Cardiac fibroblast (primary cell): ENCODE data around the gene CYSRT1.

ENCODE experiments used
- DNase-seq, 2 donors: peaks; one replicate each; pipeline versions ENCODE4 v3.0.0 to v3.0.0-alpha.2; 2010; ENCODE audit warnings: low read depth in 2 of 2
- H3K4me3 ChIP-seq, 2 donors: replicated peaks in 1 of 2; 1 replicate in 1 of 2; 2 replicates in 1 of 2; pipeline ENCODE4 v1.5.1; 2011; ENCODE audit warnings: low read depth in 2 of 2, low read length in 2 of 2, mild to moderate bottlenecking in 2 of 2, moderate library complexity in 1 of 2
- TF ChIP-seq, protein P1 (sequence below): IDR thresholded peaks from one replicate; pipeline ENCODE4 v1.5.1; 2011; ENCODE audit warnings: low read depth, mild to moderate bottlenecking, low read length, inconsistent platforms

The CYSRT1 gene

GRCh38 chr9:137221506-137222111 lies 3.4 kb upstream of the CYSRT1 start:
- DNase-seq, result no peak
- no peak overlapping the region for H3K4me3 ChIP-seq
- TF ChIP-seq, protein P1, sequence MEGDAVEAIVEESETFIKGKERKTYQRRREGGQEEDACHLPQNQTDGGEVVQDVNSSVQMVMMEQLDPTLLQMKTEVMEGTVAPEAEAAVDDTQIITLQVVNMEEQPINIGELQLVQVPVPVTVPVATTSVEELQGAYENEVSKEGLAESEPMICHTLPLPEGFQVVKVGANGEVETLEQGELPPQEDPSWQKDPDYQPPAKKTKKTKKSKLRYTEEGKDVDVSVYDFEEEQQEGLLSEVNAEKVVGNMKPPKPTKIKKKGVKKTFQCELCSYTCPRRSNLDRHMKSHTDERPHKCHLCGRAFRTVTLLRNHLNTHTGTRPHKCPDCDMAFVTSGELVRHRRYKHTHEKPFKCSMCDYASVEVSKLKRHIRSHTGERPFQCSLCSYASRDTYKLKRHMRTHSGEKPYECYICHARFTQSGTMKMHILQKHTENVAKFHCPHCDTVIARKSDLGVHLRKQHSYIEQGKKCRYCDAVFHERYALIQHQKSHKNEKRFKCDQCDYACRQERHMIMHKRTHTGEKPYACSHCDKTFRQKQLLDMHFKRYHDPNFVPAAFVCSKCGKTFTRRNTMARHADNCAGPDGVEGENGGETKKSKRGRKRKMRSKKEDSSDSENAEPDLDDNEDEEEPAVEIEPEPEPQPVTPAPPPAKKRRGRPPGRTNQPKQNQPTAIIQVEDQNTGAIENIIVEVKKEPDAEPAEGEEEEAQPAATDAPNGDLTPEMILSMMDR, result no peak

DNA sequence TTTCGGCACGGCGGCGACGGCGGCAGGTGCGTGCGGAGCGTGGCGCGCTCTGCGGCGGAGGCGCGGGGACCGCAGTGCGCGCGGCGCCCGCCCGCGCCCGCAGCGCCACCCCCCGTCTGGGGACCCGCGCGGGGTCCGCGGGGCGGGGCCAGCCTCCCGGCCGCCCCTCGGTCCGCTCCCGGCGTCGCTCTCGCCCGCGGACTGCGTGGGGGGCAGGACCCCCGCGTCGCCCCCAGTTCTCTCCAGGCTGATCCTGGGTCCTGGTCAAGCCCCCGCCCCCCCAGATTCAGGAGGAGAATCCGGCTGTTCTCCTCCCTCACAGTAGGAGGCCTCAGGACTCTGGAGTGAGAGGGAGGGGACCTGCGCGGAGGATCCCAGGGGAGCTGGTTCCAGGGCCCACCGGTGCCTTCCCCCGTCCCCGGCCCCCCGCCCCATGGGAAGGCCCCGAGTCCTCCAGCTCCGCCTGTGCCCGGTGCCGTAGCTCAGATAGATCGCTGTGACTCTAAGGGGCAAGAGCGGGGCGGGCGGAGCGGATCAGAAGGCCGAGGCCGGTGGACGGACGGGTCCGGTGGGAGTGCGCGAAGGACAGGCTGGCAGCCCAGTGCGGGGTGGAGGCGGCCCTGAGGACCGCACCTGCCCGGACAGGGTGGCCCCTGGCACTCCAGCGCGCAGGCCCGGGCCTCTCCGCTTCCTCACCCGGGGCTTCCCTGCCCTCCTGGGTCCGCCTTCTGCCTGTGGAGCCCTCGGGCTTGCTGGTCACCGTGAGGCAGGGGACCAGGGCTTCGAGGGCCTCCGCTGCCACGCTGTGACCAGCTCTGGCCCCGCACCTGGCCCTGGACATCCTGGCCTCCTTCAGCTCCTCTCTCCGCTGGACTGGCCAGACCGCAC lies 2.5 kb upstream of the CYSRT1 start, which contains the start of gene RNF208:
Gene RNF208 (minus strand): TSS at position 51 of the 888 bp plus-strand sequence. CDS start 1,028 bp downstream, outside the sequence.
- no peak for DNase-seq
- TF ChIP-seq, protein P1, result no peak

DNA sequence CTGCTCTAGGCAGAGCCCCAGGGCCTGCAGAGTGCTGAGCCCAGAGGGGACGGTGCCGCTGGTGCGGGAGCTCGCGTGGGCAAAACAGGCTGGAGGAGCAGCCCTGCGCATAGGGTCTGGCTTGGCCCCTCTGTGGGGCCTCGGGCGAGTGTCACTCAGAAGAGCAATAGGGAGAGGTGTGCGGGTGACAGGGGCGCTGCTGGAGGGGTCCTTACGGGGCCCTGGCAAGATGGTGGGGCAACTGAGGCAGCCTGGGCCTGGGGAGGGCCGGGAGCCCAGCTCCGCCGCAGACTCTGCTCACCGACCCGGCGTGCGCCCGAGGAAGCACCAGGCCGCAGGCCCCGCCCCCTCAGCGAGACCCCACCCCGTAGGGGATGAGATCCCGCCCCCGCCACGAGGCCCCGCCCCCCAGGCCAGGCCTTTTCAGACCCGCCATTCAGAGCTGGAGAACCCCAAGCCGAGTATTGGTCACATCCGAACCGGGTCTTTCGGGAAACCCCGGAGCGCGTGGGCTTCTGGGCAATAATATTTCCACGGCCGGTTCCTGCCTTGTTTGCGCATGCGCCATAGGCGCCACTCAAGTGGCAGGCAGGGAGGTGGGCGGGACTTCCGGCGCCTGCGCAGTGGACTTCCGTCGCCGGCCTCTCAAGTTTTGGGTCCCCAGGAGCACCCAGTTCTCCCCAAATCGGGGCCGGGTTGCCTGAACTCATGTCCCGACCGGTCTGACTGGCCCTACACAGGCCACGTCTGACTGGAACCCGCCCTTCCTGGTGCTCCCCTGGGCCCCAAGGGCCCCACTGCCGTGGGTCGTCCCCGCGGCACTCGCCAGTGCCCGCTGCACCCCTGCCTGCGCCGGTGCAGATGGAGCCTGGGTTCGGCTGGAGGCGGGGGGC lies 1.6 kb upstream of the CYSRT1 start:
- peak; percentile 99 for DNase-seq
- TF ChIP-seq, protein P1, result no peak
- peak overlapping the region; percentile 70 to 83 for H3K4me3 ChIP-seq

More for the DNA sequence above, 2.5 kb upstream of the CYSRT1 start, which contains the start of gene RNF208:
- peak within 1 kb of the TSS; percentile 37 to 48 for H3K4me3 ChIP-seq

DNA sequence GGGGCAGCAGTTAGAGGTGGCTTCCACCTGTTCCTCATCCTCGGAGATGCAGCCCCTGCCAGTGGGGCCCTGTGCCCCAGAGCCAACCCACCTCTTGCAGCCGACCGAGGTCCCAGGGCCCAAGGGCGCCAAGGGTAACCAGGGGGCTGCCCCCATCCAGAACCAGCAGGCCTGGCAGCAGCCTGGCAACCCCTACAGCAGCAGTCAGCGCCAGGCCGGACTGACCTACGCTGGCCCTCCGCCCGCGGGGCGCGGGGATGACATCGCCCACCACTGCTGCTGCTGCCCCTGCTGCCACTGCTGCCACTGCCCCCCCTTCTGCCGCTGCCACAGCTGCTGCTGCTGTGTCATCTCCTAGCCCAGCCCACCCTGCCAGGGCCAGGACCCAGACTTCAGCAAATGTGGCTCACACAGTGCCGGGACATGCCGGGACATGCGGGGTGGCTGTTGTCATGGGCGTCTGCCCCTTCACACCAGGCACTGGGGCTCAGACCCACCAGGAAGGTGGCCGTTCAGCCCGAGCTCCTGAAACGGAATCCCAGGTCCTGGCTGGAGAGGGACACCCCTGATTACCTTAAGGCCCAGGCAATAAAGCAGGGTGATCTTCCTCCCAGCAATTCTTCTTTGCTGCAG lies 841 bp downstream of the CYSRT1 start:
- H3K4me3 ChIP-seq, result no peak overlapping the region
- TF ChIP-seq, protein P1, result no peak
- DNase-seq, result no peak

DNA sequence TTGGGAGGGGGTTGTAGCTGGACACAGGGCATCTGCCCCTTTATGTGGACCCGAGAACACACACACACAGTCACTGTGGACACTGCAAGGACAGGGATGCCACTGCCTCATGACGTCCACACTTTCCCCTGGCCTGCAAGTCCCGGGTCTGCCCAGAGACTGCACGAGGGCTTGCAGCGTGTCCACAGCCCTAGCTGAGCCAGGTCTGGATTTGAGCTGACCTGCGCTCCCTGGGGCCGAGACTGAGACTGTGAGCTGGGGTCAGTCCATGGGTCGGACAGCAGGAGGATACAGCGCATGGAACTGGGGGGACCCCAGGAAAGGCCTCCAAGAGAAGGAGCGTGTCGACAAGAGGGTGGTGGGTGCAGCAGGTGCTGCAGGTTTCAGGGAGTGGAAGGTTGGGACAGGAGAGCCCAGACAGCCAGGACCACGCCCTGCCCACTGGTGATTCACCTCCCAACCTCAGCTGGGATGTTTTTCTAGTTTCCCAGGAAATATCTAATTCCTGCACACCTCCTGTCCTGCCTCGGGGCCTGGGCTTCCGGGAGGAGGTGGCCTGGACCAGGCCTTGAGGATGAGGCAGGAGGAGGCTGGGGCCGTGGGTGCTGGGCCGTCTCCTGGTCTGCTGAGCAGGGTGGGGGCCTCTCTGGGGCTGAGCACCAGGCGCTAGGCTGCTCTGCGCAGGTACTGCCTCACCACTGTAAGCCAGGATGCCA lies 1.5 kb downstream of the CYSRT1 start:
- TF ChIP-seq, protein P1, result no peak
- no peak overlapping the region for H3K4me3 ChIP-seq
- no peak for DNase-seq
